HEK293 (cell line): ENCODE measurements around the gene TP53BP2.

Experiments
- CTCF ChIA-PET: fragments of 350-600 bp; formaldehyde crosslinking; extraction: SDS; loops from one replicate; lab custom pipeline; 2021; ENCODE audit warnings: antibody characterized with exemption; lab: Yijun Ruan, JAX
- POLR2A ChIA-PET: fragments of 300-600 bp; formaldehyde crosslinking; extraction: SDS; loops from one replicate; lab custom pipeline; 2020; ENCODE audit warnings: antibody characterized with exemption, inconsistent platforms; lab: Yijun Ruan, JAX
- H3K27ac ChIP-seq: fragments of 200-500 bp; sonication (Bioruptor generic); 2 replicates; pipeline ENCODE4 v1.5.1; 2014; ENCODE audit warnings: low read depth, low read length, control low read depth, inconsistent platforms; ENCODE audit errors: extremely low read depth
- H3K36me3 ChIP-seq, 2 experiments: fragments of 200-500 bp in 1 of 2; sonication (Bioruptor generic) in 1 of 2; 1 replicate in 1 of 2; 2 replicates in 1 of 2; pipeline ENCODE4 v1.5.1; 2014 to 2017; ENCODE audit warnings: inconsistent platforms in 2 of 2, low read length in 2 of 2; ENCODE audit not compliant: control insufficient read depth in 2 of 2, insufficient read depth in 1 of 2
- H3K4me1 ChIP-seq: fragments of 200-500 bp; sonication (Bioruptor generic); 2 replicates; pipeline ENCODE4 v1.5.1; 2014; ENCODE audit warnings: mild to moderate bottlenecking, low read length, inconsistent platforms; ENCODE audit not compliant: control insufficient read depth, insufficient read depth
- H3K4me3 ChIP-seq: 2 replicates; pipeline ENCODE4 v1.5.1; 2011; ENCODE audit warnings: low read depth, mild to moderate bottlenecking, control low read depth, low read length, moderate library complexity
- H3K9me3 ChIP-seq: fragments of 200-500 bp; sonication (Bioruptor generic); 2 replicates; pipeline ENCODE4 v1.5.1; 2014; ENCODE audit warnings: low read depth, low read length, inconsistent platforms; ENCODE audit not compliant: control insufficient read depth, insufficient read depth
- EGR2 ChIP-seq: fragments of 450-650 bp; formaldehyde crosslinking; IDR thresholded peaks from 2 replicates; pipeline ENCODE4 v1.5.1; 2016; ENCODE audit warnings: low read depth, missing biosample characterization, missing genetic modification characterization
- FEZF1 ChIP-seq: fragments of 450-650 bp; formaldehyde crosslinking; IDR thresholded peaks from 2 replicates; pipeline ENCODE4 v1.5.1; 2016; ENCODE audit warnings: missing biosample characterization, missing genetic modification characterization
- GLIS1 ChIP-seq: fragments of 450-650 bp; formaldehyde crosslinking; IDR thresholded peaks from 2 replicates; pipeline ENCODE4 v1.5.1; 2016; ENCODE audit warnings: missing biosample characterization, missing genetic modification characterization
- IKZF3 ChIP-seq: fragments of 450-650 bp; IDR thresholded peaks from 2 replicates; pipeline ENCODE4 v1.5.0; 2018; ENCODE audit warnings: missing biosample characterization, mild to moderate bottlenecking, missing genetic modification characterization, moderate library complexity
- PRDM1 ChIP-seq: fragments of 450-650 bp; formaldehyde crosslinking; IDR thresholded peaks from 2 replicates; pipeline ENCODE4; 2016; ENCODE audit warnings: missing biosample characterization, missing genetic modification characterization
- ZBTB1 ChIP-seq: fragments of 450-650 bp; formaldehyde crosslinking; IDR thresholded peaks from 2 replicates; pipeline ENCODE4 v1.5.1; 2016; ENCODE audit warnings: missing biosample characterization, missing genetic modification characterization
- ZBTB17 ChIP-seq: fragments of 450-650 bp; formaldehyde crosslinking; IDR thresholded peaks from 2 replicates; pipeline ENCODE4 v1.5.1; 2016; ENCODE audit warnings: missing biosample characterization, missing genetic modification characterization
- ZFHX2 ChIP-seq: fragments of 450-650 bp; formaldehyde crosslinking; conservative IDR thresholded peaks from 2 replicates; pipeline ENCODE4 v1.5.1; 2016; ENCODE audit warnings: missing biosample characterization, missing genetic modification characterization
- ZFP37 ChIP-seq: fragments of 450-650 bp; formaldehyde crosslinking; IDR thresholded peaks from 2 replicates; pipeline ENCODE4 v1.5.1; 2016; ENCODE audit warnings: missing biosample characterization, missing genetic modification characterization
- ZIC2 ChIP-seq: fragments of 450-650 bp; formaldehyde crosslinking; IDR thresholded peaks from 2 replicates; pipeline ENCODE4 v1.5.1; 2016; ENCODE audit warnings: missing biosample characterization, missing genetic modification characterization
- ZNF132 ChIP-seq: fragments of 450-650 bp; formaldehyde crosslinking; IDR thresholded peaks from 2 replicates; pipeline ENCODE4 v1.5.1; 2017; ENCODE audit warnings: missing biosample characterization, missing genetic modification characterization, borderline replicate concordance
- ZNF133 ChIP-seq: fragments of 450-650 bp; formaldehyde crosslinking; IDR thresholded peaks from 2 replicates; pipeline ENCODE4 v1.5.1; 2016; ENCODE audit warnings: missing biosample characterization, missing genetic modification characterization
- ZNF24 ChIP-seq: fragments of 450-650 bp; formaldehyde crosslinking; IDR thresholded peaks from 2 replicates; pipeline ENCODE4 v1.5.1; 2016; ENCODE audit warnings: missing biosample characterization, missing genetic modification characterization
- ZNF501 ChIP-seq: fragments of 450-650 bp; formaldehyde crosslinking; IDR thresholded peaks from 2 replicates; pipeline ENCODE4 v1.5.1; 2016; ENCODE audit warnings: missing biosample characterization, missing genetic modification characterization
- ZNF530 ChIP-seq: fragments of 450-650 bp; formaldehyde crosslinking; IDR thresholded peaks from 2 replicates; pipeline ENCODE4 v1.5.1; 2016; ENCODE audit warnings: low read depth, missing biosample characterization, missing genetic modification characterization
- ZNF600 ChIP-seq: fragments of 450-650 bp; formaldehyde crosslinking; IDR thresholded peaks from 2 replicates; pipeline ENCODE4 v1.5.1; 2016; ENCODE audit warnings: missing biosample characterization, missing genetic modification characterization
- ZNF658 ChIP-seq: fragments of 450-650 bp; formaldehyde crosslinking; IDR thresholded peaks from 2 replicates; pipeline ENCODE4; 2016; ENCODE audit warnings: missing biosample characterization, missing genetic modification characterization
- ZNF707 ChIP-seq: fragments of 450-650 bp; formaldehyde crosslinking; IDR thresholded peaks from 2 replicates; pipeline ENCODE4 v1.5.1; 2016; ENCODE audit warnings: missing biosample characterization, missing genetic modification characterization
- ZNF777 ChIP-seq: fragments of 450-650 bp; formaldehyde crosslinking; IDR thresholded peaks from 2 replicates; pipeline ENCODE4 v1.5.1; 2017; ENCODE audit warnings: missing biosample characterization, missing genetic modification characterization, borderline replicate concordance
- ZSCAN23 ChIP-seq: fragments of 450-650 bp; formaldehyde crosslinking; IDR thresholded peaks from 2 replicates; pipeline ENCODE4 v1.5.1; 2016; ENCODE audit warnings: missing biosample characterization, missing genetic modification characterization
- TF ChIP-seq, protein P1 (sequence below): fragments of 450-650 bp; formaldehyde crosslinking; IDR thresholded peaks from 2 replicates; pipeline ENCODE4 v1.5.1; 2017; ENCODE audit warnings: missing biosample characterization, missing genetic modification characterization
- TF ChIP-seq, protein P2 (sequence below): fragments of 450-650 bp; formaldehyde crosslinking; conservative IDR thresholded peaks from 2 replicates; pipeline ENCODE4 v1.5.1; 2016; ENCODE audit warnings: low read depth, missing biosample characterization, missing genetic modification characterization

The TP53BP2 gene

DNA sequence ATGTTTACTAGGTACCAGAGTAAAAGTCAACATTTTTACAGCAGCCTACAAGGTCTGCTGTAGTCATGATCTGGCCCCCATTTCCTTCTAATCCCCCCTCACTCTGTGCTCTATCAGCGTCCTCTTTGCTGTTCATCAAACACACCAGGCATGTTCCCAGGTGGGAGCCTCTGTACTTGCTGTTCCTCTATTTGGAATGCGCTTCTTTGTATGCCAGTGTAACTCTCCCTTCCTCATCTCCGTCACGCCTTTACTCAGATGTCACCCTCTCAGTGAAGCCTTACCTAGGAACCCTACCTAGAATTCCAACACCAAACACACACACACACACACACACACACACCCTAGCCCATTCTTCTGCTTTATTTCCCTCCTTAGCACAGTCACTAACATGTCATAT, 21.0 kb downstream of the TP53BP2 start (continued):
- TF ChIP-seq ZNF600 (tag by site-specific recombination): peak; percentile 75; the same call in 1 of the 2 replicates

DNA sequence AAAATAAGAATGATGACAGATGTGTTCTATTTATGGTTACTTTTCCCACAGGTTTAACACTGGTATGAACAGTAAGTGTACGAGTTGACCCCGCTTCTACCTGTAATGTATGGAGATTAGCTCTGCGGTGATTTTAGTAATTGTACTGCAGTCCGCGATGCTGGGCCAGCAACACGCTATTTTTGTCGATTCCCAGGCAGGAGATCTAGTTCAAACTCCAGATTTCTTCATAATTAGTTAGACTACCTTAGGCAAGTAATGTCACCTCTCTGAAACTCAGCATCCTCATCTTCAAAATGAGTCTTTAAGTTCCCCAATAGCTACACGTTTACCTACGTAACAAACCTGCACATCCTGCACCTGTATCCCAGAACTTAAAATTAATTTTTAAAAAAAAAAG, 21.5 kb downstream of the TP53BP2 start:
- POLR2A ChIA-PET: interaction anchor here (1.0 to 1.3 kb wide), 3 partner anchors 13 to 21 kb away, joined by 3 to 7 read pairs (median 6); partner anchors contain the start of gene TP53BP2
- no peaks in the 10 kb centered on the region; a peak in 1 of 3 replicates for H3K36me3 ChIP-seq
- TF ChIP-seq ZBTB1 (tag by site-specific recombination) (no peak), ZNF24 (tag by site-specific recombination) (no peak), ZNF501 (tag by site-specific recombination) (no peak), ZNF132 (tag by site-specific recombination) (no peak), ZNF777 (tag by site-specific recombination) (no peak), ZNF707 (no peak)
- TF ChIP-seq, protein P1, sequence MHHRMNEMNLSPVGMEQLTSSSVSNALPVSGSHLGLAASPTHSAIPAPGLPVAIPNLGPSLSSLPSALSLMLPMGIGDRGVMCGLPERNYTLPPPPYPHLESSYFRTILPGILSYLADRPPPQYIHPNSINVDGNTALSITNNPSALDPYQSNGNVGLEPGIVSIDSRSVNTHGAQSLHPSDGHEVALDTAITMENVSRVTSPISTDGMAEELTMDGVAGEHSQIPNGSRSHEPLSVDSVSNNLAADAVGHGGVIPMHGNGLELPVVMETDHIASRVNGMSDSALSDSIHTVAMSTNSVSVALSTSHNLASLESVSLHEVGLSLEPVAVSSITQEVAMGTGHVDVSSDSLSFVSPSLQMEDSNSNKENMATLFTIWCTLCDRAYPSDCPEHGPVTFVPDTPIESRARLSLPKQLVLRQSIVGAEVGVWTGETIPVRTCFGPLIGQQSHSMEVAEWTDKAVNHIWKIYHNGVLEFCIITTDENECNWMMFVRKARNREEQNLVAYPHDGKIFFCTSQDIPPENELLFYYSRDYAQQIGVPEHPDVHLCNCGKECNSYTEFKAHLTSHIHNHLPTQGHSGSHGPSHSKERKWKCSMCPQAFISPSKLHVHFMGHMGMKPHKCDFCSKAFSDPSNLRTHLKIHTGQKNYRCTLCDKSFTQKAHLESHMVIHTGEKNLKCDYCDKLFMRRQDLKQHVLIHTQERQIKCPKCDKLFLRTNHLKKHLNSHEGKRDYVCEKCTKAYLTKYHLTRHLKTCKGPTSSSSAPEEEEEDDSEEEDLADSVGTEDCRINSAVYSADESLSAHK (tag by site-specific recombination): no peak
- TF ChIP-seq, all 188 proteins: peak for 0
- Histone ChIP-seq H3K4me1 (peaks cover 20% of the 10 kb centered on the region), H3K4me3 (no peak overlapping the region), H3K27ac (no peak overlapping the region), H3K9me3 (no peaks in the 10 kb centered on the region)
- CTCF ChIA-PET: interaction anchor here (0.6 to 3.5 kb wide), 5 partner anchors 12 to 84 kb away, joined by 3 to 12 read pairs (median 5); no protein-coding TSS in a partner anchor

DNA sequence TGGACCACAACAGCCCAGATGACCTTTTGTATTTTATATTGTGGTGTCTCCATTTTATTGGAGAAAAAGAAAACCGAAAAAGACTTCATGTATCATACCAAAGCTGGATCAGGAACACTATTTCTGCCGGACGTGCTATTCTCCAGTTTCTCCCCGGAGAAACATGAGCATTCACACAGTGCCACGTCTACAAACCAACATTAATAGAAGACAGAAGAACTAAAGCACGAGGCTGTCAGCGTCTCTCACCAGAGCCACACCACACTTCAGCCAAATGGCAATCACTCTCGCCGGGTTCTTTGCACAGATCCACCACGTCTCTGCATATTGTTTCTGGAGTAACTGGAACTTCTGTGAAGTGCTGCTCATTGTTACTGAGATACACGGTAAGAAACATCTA, 24.8 kb downstream of the TP53BP2 start:
- ChIA-PET POLR2A (interaction anchor here (2.5 kb wide), 1 partner anchor 25 kb away, joined by 8 read pairs; no protein-coding TSS in a partner anchor), CTCF (interaction anchor here (0.6 to 2.1 kb wide), 4 partner anchors 10 to 72 kb away, joined by 3 to 12 read pairs (median 3); no protein-coding TSS in a partner anchor)
- Histone ChIP-seq H3K36me3 (peaks cover 1 to 13% of the 10 kb centered on the region in 2 experiments; a peak in 2 of 3 replicates), H3K27ac (no peak overlapping the region), H3K9me3 (no peaks in the 10 kb centered on the region), H3K4me1 (peaks cover 20% of the 10 kb centered on the region), H3K4me3 (no peak overlapping the region)
- TF ChIP-seq ZNF658 (tag by site-specific recombination): no peak
- no peak for TF ChIP-seq ZNF530 (tag by site-specific recombination)

DNA sequence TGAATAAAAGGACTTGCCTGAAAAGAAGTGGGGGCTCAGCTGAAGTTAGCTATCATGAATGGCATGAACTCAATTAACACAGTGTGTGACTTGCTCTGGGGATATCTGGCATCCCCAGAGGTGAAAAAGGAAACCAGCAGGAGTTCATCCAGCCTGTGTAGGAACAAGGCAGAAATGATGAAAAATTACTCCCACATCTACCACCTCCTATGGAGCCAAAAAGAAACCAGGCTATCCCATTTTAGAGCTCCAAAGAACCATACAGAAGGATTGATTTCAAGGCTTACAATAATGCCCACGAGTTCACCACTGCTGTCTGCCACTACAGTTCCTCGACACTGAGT, 25.3 kb downstream of the TP53BP2 start:
- CTCF ChIA-PET: interaction anchor here (0.6 to 2.1 kb wide), 5 partner anchors 9 to 71 kb away, joined by 3 to 12 read pairs (median 4); no protein-coding TSS in a partner anchor
- H3K27ac ChIP-seq: no peak overlapping the region
- peaks cover 6 to 13% of the 10 kb centered on the region in 2 experiments; a peak in 2 of 3 replicates for H3K36me3 ChIP-seq
- H3K9me3 ChIP-seq: no peaks in the 10 kb centered on the region
- peaks cover 20% of the 10 kb centered on the region for H3K4me1 ChIP-seq
- H3K4me3 ChIP-seq: no peak overlapping the region
- TF ChIP-seq ZNF600 (tag by site-specific recombination) (0 out of 2 replicates have a peak, but pooled peaks have one; percentile 15), FEZF1 (tag by site-specific recombination) (no peak), ZFP37 (tag by site-specific recombination) (no peak), PRDM1 (tag by site-specific recombination) (no peak), ZBTB17 (peak; percentile 84), IKZF3 (tag by site-specific recombination) (peak; percentile 81), ZIC2 (tag by site-specific recombination) (peak; percentile 98), EGR2 (tag by site-specific recombination) (peak; percentile 52; the same call in 1 of the 2 replicates), ZSCAN23 (tag by site-specific recombination) (no peak), GLIS1 (tag by site-specific recombination) (peak; percentile 45), ZFHX2 (tag by site-specific recombination) (peak; percentile 74), ZNF133 (tag by site-specific recombination) (no peak)
- TF ChIP-seq, protein P2, sequence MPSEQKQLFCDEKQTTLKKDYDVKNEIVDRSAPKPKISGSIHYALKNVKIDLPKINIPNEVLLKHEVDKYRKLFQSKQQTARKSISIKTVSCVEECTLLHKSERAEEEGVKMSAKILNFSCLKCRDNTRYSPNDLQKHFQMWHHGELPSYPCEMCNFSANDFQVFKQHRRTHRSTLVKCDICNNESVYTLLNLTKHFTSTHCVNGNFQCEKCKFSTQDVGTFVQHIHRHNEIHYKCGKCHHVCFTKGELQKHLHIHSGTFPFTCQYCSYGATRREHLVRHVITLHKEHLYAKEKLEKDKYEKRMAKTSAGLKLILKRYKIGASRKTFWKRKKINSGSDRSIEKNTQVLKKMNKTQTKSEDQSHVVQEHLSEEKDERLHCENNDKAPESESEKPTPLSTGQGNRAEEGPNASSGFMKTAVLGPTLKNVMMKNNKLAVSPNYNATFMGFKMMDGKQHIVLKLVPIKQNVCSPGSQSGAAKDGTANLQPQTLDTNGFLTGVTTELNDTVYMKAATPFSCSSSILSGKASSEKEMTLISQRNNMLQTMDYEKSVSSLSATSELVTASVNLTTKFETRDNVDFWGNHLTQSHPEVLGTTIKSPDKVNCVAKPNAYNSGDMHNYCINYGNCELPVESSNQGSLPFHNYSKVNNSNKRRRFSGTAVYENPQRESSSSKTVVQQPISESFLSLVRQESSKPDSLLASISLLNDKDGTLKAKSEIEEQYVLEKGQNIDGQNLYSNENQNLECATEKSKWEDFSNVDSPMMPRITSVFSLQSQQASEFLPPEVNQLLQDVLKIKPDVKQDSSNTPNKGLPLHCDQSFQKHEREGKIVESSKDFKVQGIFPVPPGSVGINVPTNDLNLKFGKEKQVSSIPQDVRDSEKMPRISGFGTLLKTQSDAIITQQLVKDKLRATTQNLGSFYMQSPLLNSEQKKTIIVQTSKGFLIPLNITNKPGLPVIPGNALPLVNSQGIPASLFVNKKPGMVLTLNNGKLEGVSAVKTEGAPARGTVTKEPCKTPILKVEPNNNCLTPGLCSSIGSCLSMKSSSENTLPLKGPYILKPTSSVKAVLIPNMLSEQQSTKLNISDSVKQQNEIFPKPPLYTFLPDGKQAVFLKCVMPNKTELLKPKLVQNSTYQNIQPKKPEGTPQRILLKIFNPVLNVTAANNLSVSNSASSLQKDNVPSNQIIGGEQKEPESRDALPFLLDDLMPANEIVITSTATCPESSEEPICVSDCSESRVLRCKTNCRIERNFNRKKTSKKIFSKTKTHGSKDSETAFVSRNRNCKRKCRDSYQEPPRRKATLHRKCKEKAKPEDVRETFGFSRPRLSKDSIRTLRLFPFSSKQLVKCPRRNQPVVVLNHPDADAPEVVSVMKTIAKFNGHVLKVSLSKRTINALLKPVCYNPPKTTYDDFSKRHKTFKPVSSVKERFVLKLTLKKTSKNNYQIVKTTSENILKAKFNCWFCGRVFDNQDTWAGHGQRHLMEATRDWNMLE: no peak
- TF ChIP-seq, all 188 proteins: peak for 7
- POLR2A ChIA-PET: interaction anchor here (1.0 to 2.5 kb wide), 2 partner anchors 21 to 26 kb away, joined by 4 to 8 read pairs; no protein-coding TSS in a partner anchor
